Esophagus squamous epithelium (tissue), 4 donors: ENCODE data around the gene IL34.

Source experiments
- CTCF ChIP-seq, 6 experiments: fragments of 450-650 bp in 4 of 6; fragments of 200-600 bp in 2 of 6; sonication (generic) in 2 of 6; IDR thresholded peaks; one replicate each; pipeline ENCODE4 v1.5.1; 2016 to 2019; ENCODE audit warnings: antibody characterized with exemption in 6 of 6, mild to moderate bottlenecking in 4 of 6, moderate library complexity in 4 of 6
- POLR2A ChIP-seq, 4 donors: fragments of 450-650 bp; IDR thresholded peaks; one replicate each; pipeline ENCODE4 v1.6.1; 2017; ENCODE audit warnings: antibody characterized with exemption in 4 of 4, mild to moderate bottlenecking in 4 of 4, moderate library complexity in 3 of 4

- TF ChIP-seq CTCF (IDR thresholded peaks at IDR 0.05) (no peak), POLR2A (IDR thresholded peaks at IDR 0.05) (no peak)
Observed at GRCh38 chr16:70662991-70663523, 16.7 kb downstream of the IL34 start.
